ENCODE results near the gene MYO9B. TPM values are rescaled to one million over a fixed set of nuclear protein-coding genes. Genes with fewer than 3 reads are reported as not detected.
A peak's percentile ranks its signal among the peaks of the same experiment; 100 is the strongest.

MYO9B gene
- total and polyA plus RNA-seq, 12 donors: 19.9 to 55.2 (median 27.9) TPM

- WGBS, 2 donors: 97 to 98% methylated on average over 7 of the region's 7 CpGs
- Histone ChIP-seq H3K4me3 (no peak overlapping the region), H3K27ac (no peak overlapping the region), H3K9me3 (no peaks in the 10 kb centered on the region), H3K27me3 (no peaks in the 10 kb centered on the region), H3K4me1 (peaks cover 0 to 8% (median 0%) of the 10 kb centered on the region in 9 donors), H3K36me3 (peaks cover 3 to 98% (median 45%) of the 10 kb centered on the region in 9 donors)
- TF ChIP-seq CTCF (IDR thresholded peaks at IDR 0.05): no peak
- intact Hi-C loops (cut with DNase I): no loop called here
- ATAC-seq (no peak), DNase-seq (no peak)
These were observed 79.7 kb downstream of the MYO9B start for GRCh38 chr19:17155251-17155650.

DNA sequence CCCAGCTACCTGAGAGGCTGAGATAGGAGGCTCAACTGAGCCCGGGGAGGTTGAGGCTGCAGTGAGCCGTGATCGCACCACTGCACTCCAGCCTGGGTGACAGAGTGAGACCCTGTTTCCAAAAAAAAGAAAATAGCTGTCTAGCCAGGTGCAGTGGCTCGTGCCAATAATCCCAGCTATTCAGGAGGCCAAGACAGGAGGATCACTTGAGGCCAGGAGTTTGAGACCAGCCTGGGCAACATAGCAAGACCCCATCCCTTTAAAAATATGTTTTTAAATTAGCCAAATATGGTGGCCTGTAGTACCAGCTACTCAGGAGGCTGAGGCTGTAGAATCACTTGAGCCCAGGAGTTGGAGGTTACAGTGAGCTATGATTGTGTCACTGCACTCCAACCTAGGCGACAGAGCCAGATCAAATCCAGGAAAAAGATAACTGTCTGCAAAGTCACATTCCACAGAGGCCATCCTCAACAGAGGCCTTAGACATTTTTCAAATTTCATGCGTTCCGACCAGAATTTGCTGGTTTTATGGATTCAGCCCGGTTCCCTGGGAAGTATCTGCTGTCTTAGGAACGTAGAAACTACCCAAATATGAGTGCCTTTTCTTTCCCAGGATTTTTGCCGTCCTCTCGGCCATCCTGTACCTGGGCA is 80.8 kb downstream of the MYO9B start:
- 94 to 95% methylated on average over 11 of the region's 11 CpGs for WGBS, 2 donors
- H3K9me3 ChIP-seq: no peaks in the 10 kb centered on the region
- peaks cover 3 to 100% (median 45%) of the 10 kb centered on the region in 9 donors for H3K36me3 ChIP-seq

GRCh38 chr19:17156947-17157302 is 81.3 kb downstream of the MYO9B start:
- no peaks in the 10 kb centered on the region for H3K9me3 ChIP-seq
- no peaks in the 10 kb centered on the region for H3K27me3 ChIP-seq
- TF ChIP-seq CTCF (IDR thresholded peaks at IDR 0.05): no peak
- WGBS, 2 donors: 92 to 93% methylated on average over 12 of the region's 12 CpGs
- no peak overlapping the region for H3K4me3 ChIP-seq
- peaks cover 3 to 100% (median 46%) of the 10 kb centered on the region in 9 donors for H3K36me3 ChIP-seq
- H3K4me1 ChIP-seq: peaks cover 0 to 8% (median 0%) of the 10 kb centered on the region in 9 donors
- H3K27ac ChIP-seq: peak overlapping the region in 2 of 10 donors; percentile 1 to 75
- intact Hi-C loops (cut with DNase I): no loop called here
- no peak for DNase-seq
- peak in 6 of 8 donors; percentile 28 to 71 (median 38) for ATAC-seq

More for the DNA sequence above, 80.8 kb downstream of the MYO9B start:
- Histone ChIP-seq H3K27me3 (no peaks in the 10 kb centered on the region), H3K4me3 (no peak overlapping the region), H3K27ac (peak overlapping the region in 2 of 10 donors; percentile 1 to 75), H3K4me1 (peaks cover 0 to 8% (median 0%) of the 10 kb centered on the region in 9 donors)
- TF ChIP-seq CTCF (IDR thresholded peaks at IDR 0.05): no peak
- intact Hi-C loops (cut with DNase I): no loop called here
- no peak for ATAC-seq
- DNase-seq: no peak

- Histone ChIP-seq H3K27me3 (no peaks in the 10 kb centered on the region), H3K4me1 (peaks cover 0 to 8% (median 0%) of the 10 kb centered on the region in 9 donors), H3K9me3 (peaks cover 0 to 5% (median 0%) of the 10 kb centered on the region in 11 donors), H3K36me3 (peaks cover 4 to 100% (median 53%) of the 10 kb centered on the region in 9 donors), H3K27ac (no peak overlapping the region), H3K4me3 (no peak overlapping the region)
- ATAC-seq (no peak), DNase-seq (no peak)
- TF ChIP-seq CTCF (IDR thresholded peaks at IDR 0.05): no peak
- intact Hi-C loops (cut with DNase I): no loop called here
- WGBS, 2 donors: 89 to 96% methylated on average over 15 of the region's 15 CpGs
These were observed 83.0 kb downstream of the MYO9B start for GRCh38 chr19:17158584-17158983.
